ENCODE measurements around the gene FBXW4. TPM values are rescaled to one million over a fixed set of nuclear protein-coding genes. Genes with fewer than 3 reads are reported as not detected.

FBXW4 gene
- total and polyA plus RNA-seq, 2 of the 8 experiments (the other 6 are each of a cell fraction or from before 2014, with no cell fraction given) = 29.0 to 32.8 TPM

DNA sequence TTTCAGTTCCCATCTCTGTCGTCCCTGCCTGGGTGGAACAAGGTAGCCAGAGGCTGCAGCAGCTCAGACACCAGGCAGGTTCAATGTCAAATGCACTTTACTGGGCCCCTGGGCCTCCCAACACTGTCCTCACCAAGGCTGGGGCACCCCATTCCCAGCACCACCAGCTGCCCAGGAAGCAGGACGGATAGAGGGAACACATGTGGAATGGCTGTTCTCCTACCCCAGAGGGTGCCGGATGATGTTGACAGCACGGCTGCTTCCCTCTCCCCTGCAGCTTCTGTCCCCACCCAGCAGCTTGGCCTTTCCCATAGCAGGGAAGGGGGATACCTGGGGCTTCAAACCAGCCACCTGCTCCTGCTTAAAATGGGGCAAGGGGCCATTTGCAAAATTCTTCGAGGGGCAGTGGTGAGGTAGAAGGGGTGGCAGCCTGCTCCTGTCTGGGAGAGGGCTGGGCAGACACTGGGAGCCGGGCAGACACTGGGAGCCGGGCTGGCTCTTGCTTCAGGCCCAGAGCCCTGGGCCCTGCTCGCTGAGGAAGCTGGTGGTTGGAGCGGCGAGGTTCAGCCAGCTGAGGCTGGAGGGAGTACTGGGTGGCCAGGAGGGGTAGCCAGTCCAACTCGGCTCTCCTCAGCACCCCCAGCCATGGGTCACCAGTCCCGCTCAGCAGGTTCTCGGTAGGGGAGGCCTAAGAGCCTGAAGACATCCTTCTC is 116.0 kb downstream of the FBXW4 start:
- no peak overlapping the region for H3K14ac ChIP-seq (ENCODE audit: insufficient read length)
- peaks cover 6 to 9% of the 10 kb centered on the region in 2 experiments; a peak in 2 of 4 replicates for H3K9me3 ChIP-seq (ENCODE audit: insufficient read depth in 2 of 2, low read depth in 1 of 2, low read length in 1 of 2)
- no peak overlapping the region for H2BK5ac ChIP-seq (ENCODE audit: low read depth, low read length)
- H3K4me1 ChIP-seq (replicated peaks in 1 of 4; ENCODE audit: control insufficient read depth in 3 of 4, insufficient read depth in 4 of 4, low read length in 3 of 4) = peaks cover 4 to 17% (median 9%) of the 10 kb centered on the region in 4 experiments
- no peak overlapping the region for H3K23ac ChIP-seq (ENCODE audit: insufficient read length)
- no peak overlapping the region for H2BK20ac ChIP-seq (ENCODE audit: low read length)
- POLR2A ChIA-PET (ENCODE audit: partially characterized antibody) = interaction anchor here (0.6 to 6.5 kb wide), 7 partner anchors 8 to 341 kb away, joined by 3 to 42 read pairs (median 4); partner anchors contain the start of genes DPCD and POLL
- TF ChIP-seq RFX5 (IDR thresholded peaks at IDR 0.05; ENCODE audit: borderline replicate concordance, low read depth, low read length) = no peak
- H3K23me2 ChIP-seq (ENCODE audit: low read depth, low read length) = no peaks in the 10 kb centered on the region
- H2AK5ac ChIP-seq (ENCODE audit: low read depth, low read length) = no peak overlapping the region
- no peak overlapping the region for H4K91ac ChIP-seq (replicated peaks; ENCODE audit: insufficient read length, low read length)
- H3K18ac ChIP-seq (ENCODE audit: extremely low read depth, low read length) = no peak overlapping the region
- no peak overlapping the region for H2AFZ ChIP-seq (ENCODE audit: low read length)
- H2BK120ac ChIP-seq (replicated peaks; ENCODE audit: low read depth, low read length) = no peak overlapping the region
- peaks cover 0 to 9% of the 10 kb centered on the region in 2 experiments for H4K20me1 ChIP-seq (replicated peaks in 1 of 2; ENCODE audit: control insufficient read depth in 1 of 2, insufficient read depth in 2 of 2, low read length in 2 of 2)
- no peak overlapping the region for H4K8ac ChIP-seq (ENCODE audit: extremely low read depth, insufficient read depth, low read length)
- H3K4ac ChIP-seq (replicated peaks; ENCODE audit: insufficient read length, low read depth, low read length) = no peak overlapping the region
- FAIRE-seq (no peak), DNase-seq (ENCODE audit: low read depth in 1 of 2, low spot score in 2 of 2) (no peak)
- H4K5ac ChIP-seq (ENCODE audit: insufficient read length, low read depth, low read length) = no peak overlapping the region
- H2BK12ac ChIP-seq (ENCODE audit: low read depth, low read length) = no peak overlapping the region; the same call in 1 of the 2 replicates
- no peak overlapping the region for H3K27ac ChIP-seq (ENCODE audit: low read depth, low read length)
- no peak overlapping the region for H3K4me2 ChIP-seq (ENCODE audit: insufficient read depth in 1 of 2, low read depth in 2 of 2, low read length in 2 of 2)
- CTCF ChIA-PET (ENCODE audit: partially characterized antibody) = interaction anchor here (1.3 to 7.5 kb wide), 4 partner anchors 9 to 365 kb away, joined by 3 to 56 read pairs (median 4); no protein-coding TSS in a partner anchor
- H3K36me3 ChIP-seq (ENCODE audit: control insufficient read depth in 2 of 4, insufficient read depth in 4 of 4, low read length in 3 of 4) = peaks cover 4 to 24% (median 10%) of the 10 kb centered on the region in 4 experiments; a peak in 5 of 8 replicates
- H3K79me2 ChIP-seq (ENCODE audit: control insufficient read depth in 1 of 2, insufficient read depth in 2 of 2, low read length in 2 of 2) = no peaks in the 10 kb centered on the region
- H3K56ac ChIP-seq (replicated peaks; ENCODE audit: insufficient read length, low read depth, low read length) = no peak overlapping the region
- no peak overlapping the region for H2BK15ac ChIP-seq (ENCODE audit: low read length)
- H3K9ac ChIP-seq (replicated peaks in 1 of 4; ENCODE audit: extremely low read depth in 1 of 4, low read depth in 3 of 4, low read length in 3 of 4) = no peak overlapping the region
- WGBS, 2 experiments (ENCODE audit: extremely low coverage in 1 of 2, insufficient coverage in 1 of 2, insufficient read length in 1 of 2, insufficient replicate concordance in 2 of 2, low coverage in 1 of 2, low lambda C conversion rate in 2 of 2, missing lambda C conversion rate in 1 of 2) = 94% methylated on average over 12 of the region's 13 CpGs; no CpG with 5 or more reads in 1 of the 2 experiments
- no peaks in the 10 kb centered on the region for H3K79me1 ChIP-seq (ENCODE audit: low read depth, low read length)
- no peak overlapping the region for H3K4me3 ChIP-seq (ENCODE audit: extremely low read depth in 1 of 4, insufficient read depth in 2 of 4, low read depth in 3 of 4, low read length in 4 of 4)
- H3K27me3 ChIP-seq (replicated peaks in 1 of 4; ENCODE audit: control insufficient read depth in 3 of 4, extremely low read depth in 1 of 4, insufficient read depth in 3 of 4, low read length in 3 of 4) = no peaks in the 10 kb centered on the region; a peak in 1 of 7 replicates

Data from H1 (cell line).